NCI-H1417 (cell line): ENCODE results near the gene TRIM46.
"Not testable (repeated sequence)": the region's sequence is repeated elsewhere in the genome, so short reads cannot be mapped to it uniquely, and the experiment has no call there.

Experiments used
- DNase-seq, 3 experiments: peaks; one replicate each; lab custom pipeline; 2025; lab: John Stamatoyannopoulos, UW

The TRIM46 gene

DNA sequence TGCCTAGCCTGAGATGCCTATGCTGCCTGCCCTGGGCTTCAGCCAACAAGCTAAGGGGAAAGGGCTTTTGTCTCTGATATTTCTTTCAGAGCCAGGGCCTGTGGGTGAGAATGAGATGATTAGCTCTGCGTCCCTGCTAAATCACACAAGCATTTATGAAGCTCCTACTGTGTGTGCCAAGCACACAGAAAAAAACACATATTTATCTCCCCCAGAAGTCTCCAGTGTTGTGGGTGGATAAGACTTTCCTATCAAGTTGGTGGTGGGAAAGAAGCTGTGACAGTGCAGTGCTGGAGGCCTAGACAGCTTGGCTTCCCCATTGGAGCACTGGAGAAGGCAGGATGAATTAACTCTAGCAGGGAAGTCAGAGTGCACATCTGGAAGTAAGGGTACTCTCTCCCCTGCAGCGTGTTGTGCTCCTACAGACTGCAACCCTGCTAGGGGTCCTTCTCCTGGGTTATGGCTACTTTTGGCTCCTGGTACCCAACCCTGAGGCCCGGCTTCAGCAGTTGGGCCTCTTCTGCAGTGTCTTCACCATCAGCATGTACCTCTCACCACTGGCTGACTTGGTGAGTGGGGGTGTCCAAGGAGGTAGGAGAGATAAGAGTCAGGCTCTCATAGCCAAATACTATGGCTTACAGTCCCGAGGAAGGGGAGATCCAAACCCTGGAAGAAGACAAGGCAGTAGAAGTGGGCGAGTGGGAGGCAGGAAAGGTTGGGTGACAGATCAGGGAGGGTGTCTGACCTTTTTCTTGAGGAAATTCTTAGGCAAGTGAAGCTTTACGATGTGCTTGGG is 36.3 kb upstream of the TRIM46 start:
- DNase-seq, result no peak

DNA sequence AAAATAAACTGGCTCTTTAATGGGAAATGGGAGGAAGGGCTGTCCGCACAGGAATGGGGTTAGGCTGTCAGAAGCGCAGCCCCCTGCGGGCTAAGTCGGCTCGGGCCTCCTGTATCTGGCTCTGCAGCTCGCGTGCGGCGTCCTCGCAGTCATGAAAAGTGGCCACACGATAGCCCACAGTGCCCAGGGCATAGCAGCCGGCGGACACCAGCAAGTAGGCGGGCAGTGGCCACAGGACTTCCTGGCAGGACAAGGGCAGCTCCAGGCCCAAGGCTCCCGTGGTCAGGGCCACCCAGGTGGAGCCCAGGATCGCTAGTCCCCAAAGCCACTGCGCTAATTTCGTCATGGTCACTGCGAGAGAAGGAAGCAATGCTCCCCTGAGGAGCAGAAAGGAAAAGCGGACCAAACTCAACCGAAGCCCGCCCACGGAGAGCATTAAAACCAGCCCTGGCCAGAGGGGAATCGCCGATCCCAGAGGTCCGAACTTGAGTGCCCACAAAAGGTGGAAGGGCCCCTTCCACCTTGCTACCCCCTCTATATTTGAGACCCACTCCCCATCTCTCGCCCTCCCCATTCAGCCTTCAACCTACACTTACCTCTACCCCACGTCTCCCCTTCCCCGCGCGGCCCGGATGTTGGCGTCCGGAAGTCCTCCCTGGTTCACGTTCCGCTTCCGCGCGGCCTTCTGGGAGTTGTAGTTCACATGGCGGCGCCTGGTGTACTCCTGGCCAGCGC is 33.6 kb upstream of the TRIM46 start, which contains the start of gene DPM3:
Gene DPM3, minus strand, starts transcription at position 637 of the 735 bp plus-strand sequence. Its CDS starts 291 bp downstream, at position 346.
- DNase-seq, result peak; percentile 85 to 93 (median 89)

GRCh38 chr1:155140630-155140953 is 33.1 kb upstream of the TRIM46 start:
- DNase-seq, result no peak

DNA sequence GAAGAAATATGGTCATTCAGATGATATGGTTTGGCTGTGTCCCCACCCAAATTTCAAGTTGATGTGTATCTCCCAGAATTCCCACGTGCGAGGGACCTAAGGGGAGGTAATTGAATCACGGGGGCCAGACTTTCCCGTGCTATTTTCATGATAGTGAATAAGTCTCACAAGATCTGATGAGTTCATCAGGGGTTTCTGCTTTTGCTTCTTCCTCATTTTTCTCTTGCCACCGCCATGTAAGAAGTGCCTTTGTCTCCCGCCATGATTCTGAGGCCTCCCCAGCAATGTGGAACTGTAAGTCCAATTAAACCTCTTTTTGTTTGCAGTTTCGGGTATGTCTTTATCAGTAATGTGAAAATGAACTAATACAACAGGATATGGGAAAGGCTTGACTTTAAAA is 31.9 kb upstream of the TRIM46 start:
- no peak for DNase-seq

- DNase-seq, result no peak
These were observed 28.2 kb upstream of the TRIM46 start for GRCh38 chr1:155145491-155145890.

DNA sequence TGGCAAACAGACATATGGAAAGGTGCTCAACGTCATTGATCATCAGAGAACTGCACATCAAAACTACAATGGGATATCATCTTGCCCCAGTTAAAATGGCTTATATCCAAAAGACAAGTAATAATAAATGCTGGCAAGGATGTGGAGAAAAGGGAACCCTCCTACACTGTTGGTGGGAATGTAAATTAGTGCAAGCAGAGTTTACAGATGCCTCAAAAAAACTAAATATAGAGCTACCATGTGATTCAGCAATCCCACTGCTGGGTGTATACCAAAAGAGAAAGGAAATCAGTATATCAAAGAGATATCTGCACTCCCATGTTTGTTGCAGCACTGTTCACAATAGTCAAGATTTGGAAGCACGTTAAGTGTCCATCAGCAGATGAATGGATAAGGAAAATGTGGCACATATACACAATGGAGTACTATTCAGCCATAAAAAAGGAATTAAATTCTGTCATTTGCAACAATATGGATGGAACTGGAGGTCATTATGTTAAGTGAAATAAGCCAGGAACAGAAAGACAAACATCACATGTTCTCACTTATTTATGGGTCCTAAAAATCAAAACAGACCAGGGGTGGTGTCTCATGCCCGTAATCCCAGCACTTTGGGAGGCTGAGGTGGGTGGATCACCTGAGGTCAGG is 17.5 kb upstream of the TRIM46 start:
- DNase-seq, result not testable (repeated sequence)

DNA sequence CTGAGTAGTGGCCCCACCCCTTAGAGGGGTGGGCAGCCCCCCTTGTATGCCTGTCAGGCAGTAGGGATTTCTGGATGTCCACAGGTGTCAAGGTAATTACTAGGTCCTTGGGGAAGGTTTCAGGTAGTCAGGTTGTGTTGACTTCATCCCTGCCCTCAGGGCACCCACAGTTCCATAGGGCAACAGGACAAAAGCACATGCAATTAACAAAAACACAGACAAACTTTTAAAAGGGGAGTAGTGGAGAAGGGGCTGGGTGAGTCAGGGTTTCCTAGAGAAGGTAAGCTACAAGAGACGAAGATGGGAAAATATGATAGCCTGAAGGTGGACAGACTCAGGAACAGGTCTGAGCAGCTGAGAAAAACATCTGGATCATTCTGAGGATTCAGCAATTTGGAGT is 14.7 kb upstream of the TRIM46 start:
- peak in 2 of 3 experiments; percentile 22 to 63 for DNase-seq

DNA sequence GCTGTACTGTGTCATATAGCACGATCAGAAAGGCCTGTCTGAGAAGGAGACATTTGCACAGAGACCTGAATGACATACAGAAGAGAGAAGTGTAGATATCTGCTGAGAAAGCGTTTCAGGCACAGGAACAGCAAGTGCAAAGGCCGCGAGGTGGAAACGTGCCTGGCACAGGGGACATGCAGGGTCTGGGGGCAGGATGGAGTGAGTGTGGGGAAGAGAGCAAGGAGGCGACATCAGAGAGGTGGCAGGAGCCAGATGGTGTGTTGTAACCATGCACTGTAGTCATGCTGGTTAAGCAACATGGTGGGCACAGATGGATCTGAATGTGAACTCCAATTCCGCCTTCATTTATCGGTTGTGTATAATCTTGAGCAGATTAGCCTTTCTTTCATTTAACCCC is 13.5 kb upstream of the TRIM46 start:
- no peak for DNase-seq

DNA sequence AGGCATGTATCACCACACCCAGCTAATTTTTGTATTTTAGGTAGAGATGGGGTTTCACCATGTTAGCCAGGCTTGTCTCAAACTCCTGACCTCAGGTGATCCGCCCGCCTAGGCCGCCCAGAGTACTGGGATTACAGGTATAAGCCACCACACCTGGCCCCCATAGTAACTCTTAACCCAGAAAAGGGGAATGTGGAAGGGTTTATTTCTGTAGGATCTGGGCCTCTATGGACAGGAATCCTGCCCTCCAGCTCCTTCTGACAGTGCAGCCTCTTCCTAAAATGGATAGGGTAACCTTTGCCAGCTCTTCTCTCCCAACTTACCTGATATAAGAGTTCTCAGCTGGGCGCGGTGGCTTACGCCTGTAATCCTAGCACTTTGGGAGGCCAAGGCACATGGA is 11.0 kb upstream of the TRIM46 start:
- not testable (repeated sequence) for DNase-seq

GRCh38 chr1:155163785-155164184 is 9.9 kb upstream of the TRIM46 start:
- not testable (repeated sequence) for DNase-seq

DNA sequence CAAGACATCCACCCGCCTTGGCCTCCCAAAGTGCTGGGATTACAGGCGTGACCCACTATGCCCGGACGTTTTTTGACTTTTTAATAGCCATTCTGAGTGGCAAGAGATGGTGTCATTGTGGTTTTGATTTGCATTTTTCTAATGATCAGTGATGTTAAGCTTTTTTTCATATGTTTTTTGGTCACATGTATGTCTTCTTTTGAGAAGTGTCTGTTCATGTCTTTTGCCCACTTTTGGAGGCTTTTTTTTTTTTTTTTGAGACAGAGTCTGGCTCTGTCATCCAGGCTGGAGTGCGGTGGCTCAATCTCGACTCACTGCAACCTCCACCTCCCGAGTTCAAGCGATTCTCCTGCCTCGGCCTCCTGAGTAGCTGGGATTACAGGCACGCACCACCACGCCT is 9.0 kb upstream of the TRIM46 start:
- not testable (repeated sequence) for DNase-seq

DNA sequence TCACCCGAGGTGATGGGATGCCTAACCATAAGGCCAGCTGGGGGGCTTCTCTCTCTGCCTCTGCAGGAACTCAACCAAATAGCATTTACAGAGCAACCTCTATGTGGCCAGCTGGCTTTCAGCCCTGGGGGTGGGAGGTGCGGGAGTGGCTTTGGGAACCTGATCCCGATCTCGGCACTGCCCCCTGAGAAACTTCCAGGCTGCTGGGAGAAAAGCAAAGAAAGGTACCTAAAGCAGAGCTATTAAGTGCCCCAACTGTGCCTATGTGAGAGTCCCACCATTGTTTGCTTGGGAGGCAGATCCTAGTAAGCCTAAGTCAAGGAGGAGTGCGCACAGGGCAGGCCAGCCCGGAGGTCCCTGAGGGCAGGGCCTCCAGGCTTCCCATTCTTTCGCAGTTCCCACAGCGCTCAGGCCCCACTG is 7.6 kb upstream of the TRIM46 start:
- no peak for DNase-seq

- DNase-seq, result peak in 1 of 3 experiments; percentile 96
These were observed 7.0 kb upstream of the TRIM46 start for GRCh38 chr1:155166471-155167165.

- peak; percentile 87 to 98 (median 96) for DNase-seq
These were observed 6.2 kb upstream of the TRIM46 start for GRCh38 chr1:155167166-155168104.

GRCh38 chr1:155168105-155168445 is 5.6 kb upstream of the TRIM46 start:
- not testable (repeated sequence) for DNase-seq

- no peak for DNase-seq
These were observed 5.0 kb upstream of the TRIM46 start for GRCh38 chr1:155168456-155169210.

DNA sequence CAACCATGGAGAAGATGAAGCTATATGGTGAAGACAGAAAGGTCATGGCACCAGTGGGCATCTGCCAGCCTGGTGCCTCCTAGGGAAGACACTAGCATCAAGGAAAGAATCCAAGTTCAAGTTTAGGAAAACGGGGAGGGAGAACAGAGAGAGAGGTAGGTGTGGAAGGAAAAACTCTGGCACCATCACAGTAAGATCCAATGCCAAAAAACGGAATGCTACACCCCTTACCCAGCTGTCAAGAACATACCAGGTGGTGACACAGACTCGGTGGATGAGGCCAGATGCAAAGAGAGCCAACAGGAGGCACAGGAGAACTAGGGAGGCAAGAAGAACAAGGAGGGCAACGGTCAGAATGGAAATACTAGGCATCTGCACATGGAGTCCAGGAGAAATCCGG is 4.1 kb upstream of the TRIM46 start:
- DNase-seq, result no peak

- no peak for DNase-seq
These were observed 3.4 kb upstream of the TRIM46 start for GRCh38 chr1:155170101-155170785.

- no peak for DNase-seq
These were observed 2.8 kb upstream of the TRIM46 start for GRCh38 chr1:155170806-155171205.
